ENCODE data around the gene FOXL2NB.

The FOXL2NB gene

DNA sequence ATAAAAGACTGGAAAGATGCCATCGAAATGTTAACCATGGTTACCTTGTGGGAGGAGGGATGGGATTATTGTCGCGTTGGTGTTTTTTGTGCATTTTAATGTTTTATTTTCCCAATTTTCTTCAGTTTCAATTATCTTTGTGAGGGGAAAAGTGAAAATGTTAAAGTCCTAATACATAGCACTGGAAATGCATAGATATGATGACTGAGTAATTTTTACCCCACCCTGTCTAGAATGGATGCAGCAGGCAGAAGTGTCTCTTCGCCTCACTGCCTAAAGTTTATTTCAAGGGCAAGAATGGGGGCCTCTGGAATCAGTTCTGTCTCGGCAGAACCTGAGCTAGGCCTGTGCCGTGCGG, 11.5 kb upstream of the FOXL2NB start:
- Histone ChIP-seq H3K4me3 (ENCODE audit: low read depth, low read length) (peak overlapping the region; percentile 68), H3K9ac (ENCODE audit: low read depth, low read length) (no peak overlapping the region), H3K27me3 (ENCODE audit: control insufficient read depth, insufficient read depth, low read length) (peaks cover 59% of the 10 kb centered on the region), H3K36me3 (ENCODE audit: control insufficient read depth, insufficient read depth, low read length) (no peaks in the 10 kb centered on the region), H3K4me1 (ENCODE audit: control insufficient read depth, insufficient read depth, low read length) (peaks cover 12% of the 10 kb centered on the region), H3K9me3 (ENCODE audit: control insufficient read depth, insufficient read depth, low read length) (no peaks in the 10 kb centered on the region)

DNA sequence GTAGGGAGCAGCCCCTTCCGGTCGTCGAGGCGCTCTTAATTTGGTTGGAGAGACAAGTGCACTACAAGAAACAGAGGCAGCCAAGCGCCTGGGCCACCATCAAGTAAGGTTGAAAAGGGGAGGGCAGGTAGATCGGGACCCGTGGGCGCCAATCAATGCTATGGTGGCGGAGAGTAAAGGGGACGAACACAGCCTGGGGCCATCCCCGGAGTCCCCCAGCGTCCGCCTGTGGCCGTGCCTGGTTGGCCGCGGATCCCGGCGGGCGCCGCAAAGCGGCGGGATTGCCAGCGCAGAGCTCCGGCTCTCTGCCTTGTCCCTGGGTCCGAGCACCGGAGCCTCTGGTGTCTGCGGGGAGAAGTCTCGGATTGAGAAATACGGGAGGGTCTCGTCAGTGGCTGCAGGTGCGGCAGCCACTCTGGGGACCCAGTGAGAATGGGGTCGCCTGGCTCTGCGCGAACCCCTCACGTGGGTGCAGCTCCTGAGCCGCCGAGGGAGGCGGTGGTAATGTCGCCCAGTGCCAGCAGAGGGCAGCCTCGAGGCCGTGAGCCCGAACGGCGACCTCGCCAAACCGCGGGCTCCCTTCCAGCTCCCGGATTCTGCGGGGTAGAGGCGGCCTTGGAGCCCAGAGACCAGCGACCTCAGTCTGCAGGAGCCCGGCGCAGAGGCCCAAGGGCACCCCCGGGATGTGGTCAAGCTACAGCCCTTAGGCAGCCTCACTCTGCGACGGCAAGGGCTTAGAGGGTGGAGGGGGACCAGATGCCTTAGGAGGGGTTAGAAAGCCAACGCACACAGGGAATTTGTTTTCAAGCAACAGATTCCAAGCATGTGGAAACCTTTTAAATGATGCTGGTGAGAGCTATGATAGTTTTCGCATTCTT, 10.9 kb upstream of the FOXL2NB start:
- Histone ChIP-seq H3K4me1 (ENCODE audit: control insufficient read depth, insufficient read depth, low read length) (peaks cover 12% of the 10 kb centered on the region), H3K9ac (ENCODE audit: low read depth, low read length) (peak overlapping the region; percentile 24), H3K36me3 (ENCODE audit: control insufficient read depth, insufficient read depth, low read length) (no peaks in the 10 kb centered on the region), H3K4me3 (ENCODE audit: low read depth, low read length) (peak overlapping the region; percentile 68), H3K27me3 (ENCODE audit: control insufficient read depth, insufficient read depth, low read length) (peaks cover 66% of the 10 kb centered on the region), H3K9me3 (ENCODE audit: control insufficient read depth, insufficient read depth, low read length) (no peaks in the 10 kb centered on the region)

DNA sequence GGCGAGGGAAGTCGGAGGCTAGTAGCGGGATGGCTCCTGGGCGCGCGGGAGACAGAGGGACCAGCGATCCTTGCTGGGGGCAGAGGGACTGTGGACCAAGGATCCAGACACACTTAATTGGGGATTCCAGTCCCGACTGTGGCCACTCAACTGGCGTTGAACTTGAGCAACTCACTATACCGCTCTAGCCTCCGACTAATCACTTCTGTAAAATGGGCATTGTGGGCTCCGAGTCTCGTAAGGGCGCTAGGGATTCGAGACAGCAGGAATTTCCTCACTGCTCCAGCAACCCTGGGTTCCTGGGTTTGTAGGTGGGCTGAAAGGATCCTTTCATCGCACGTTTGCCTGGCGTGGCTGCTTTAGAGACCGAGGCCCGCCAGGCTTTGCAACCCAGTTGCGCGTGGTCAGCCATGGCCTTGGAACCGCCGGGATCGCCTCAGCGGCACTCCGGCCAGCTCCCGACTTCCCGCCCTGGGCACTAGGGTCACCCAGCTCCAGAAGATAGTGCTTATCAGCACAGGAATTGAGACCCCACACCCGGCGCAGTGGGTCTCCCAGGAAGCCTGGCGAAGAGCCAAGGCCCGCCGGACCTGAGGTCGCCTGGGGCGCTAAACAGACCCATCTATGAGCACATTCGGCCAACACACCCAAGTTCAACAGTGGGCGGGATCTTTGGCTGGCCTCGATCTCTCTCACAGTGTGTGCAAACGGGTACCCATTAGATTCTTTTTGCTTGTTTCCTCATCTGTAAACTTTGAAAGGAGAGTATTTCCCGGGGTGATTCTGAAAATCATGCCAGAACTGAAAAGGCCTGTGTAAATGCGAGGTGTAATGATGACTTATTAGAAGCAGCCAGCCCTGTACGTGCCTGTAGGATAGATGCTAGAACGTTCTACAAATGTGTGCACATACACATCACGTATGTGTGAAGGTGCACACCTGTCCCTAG, 10.0 kb upstream of the FOXL2NB start:
- H3K36me3 ChIP-seq (ENCODE audit: control insufficient read depth, insufficient read depth, low read length), result no peaks in the 10 kb centered on the region
- H3K4me1 ChIP-seq (ENCODE audit: control insufficient read depth, insufficient read depth, low read length), result peaks cover 12% of the 10 kb centered on the region
- no peak overlapping the region for H3K9ac ChIP-seq (ENCODE audit: low read depth, low read length)
- peak overlapping the region; percentile 68 for H3K4me3 ChIP-seq (ENCODE audit: low read depth, low read length)
- H3K27me3 ChIP-seq (ENCODE audit: control insufficient read depth, insufficient read depth, low read length), result peaks cover 75% of the 10 kb centered on the region
- H3K9me3 ChIP-seq (ENCODE audit: control insufficient read depth, insufficient read depth, low read length), result no peaks in the 10 kb centered on the region

DNA sequence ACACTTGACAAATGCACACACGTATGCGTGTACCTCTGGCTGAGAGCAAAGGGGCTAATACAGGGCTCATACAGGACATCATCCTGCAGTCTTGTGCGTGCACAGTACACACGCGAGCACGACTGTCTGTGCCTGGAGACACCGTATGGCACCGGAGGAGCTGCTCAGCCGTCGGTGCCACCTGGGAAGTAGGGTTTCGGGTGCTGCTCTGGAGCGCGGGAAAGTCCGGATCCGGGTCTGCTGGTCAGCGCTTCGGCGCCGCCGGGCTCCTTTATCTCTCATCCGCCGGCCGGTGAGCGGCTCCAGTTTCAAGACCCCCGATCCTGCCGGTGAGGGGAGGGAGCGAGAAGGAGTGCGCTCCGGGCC, 9.3 kb upstream of the FOXL2NB start:
- Histone ChIP-seq H3K4me1 (ENCODE audit: control insufficient read depth, insufficient read depth, low read length) (peaks cover 12% of the 10 kb centered on the region), H3K4me3 (ENCODE audit: low read depth, low read length) (peak overlapping the region; percentile 68), H3K9me3 (ENCODE audit: control insufficient read depth, insufficient read depth, low read length) (no peaks in the 10 kb centered on the region), H3K36me3 (ENCODE audit: control insufficient read depth, insufficient read depth, low read length) (no peaks in the 10 kb centered on the region), H3K9ac (ENCODE audit: low read depth, low read length) (no peak overlapping the region), H3K27me3 (ENCODE audit: control insufficient read depth, insufficient read depth, low read length) (peaks cover 81% of the 10 kb centered on the region)

DNA sequence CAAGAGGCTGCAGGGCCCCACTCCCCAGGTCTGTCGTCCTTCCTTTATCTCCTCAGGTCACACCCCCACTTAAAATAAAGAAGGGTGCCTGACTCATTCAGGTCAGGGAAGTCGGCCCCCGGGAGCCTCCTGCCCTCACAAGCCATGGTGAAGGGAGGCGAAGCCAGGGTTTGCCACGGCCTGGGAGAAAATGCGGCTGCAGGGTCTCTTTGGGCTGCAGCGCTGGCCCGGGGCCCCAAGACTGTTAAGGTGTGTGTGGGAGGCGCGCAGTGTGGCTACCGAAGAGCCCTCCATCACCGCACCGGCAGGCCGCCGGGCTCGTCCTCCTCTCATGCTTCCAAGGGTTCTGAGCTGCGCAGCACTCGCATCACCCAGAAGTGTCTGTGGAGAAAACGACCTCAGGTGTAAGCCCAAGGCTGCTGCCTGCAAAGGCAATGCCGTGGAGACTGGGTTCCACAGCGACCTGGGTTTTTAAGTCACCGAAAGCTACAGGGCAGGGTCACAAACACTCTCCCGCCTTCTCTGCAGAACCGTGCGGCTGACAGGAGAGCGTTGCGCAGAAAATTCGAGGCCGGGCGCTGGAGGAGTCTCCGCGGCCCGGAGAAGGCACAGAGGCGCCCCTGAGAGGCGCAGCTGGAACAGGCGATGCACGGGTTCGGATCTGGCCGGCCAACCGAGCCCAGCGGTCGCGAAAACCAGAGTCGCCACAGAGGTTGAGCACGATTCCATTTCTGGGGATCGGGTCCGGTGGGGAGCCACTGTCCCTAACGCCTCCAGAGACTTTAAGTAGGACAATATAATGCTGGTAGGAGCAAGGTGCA, 8.8 kb upstream of the FOXL2NB start:
- peaks cover 87% of the 10 kb centered on the region for H3K27me3 ChIP-seq (ENCODE audit: control insufficient read depth, insufficient read depth, low read length)
- peaks cover 8% of the 10 kb centered on the region for H3K4me1 ChIP-seq (ENCODE audit: control insufficient read depth, insufficient read depth, low read length)
- peak overlapping the region; percentile 68 for H3K4me3 ChIP-seq (ENCODE audit: low read depth, low read length)
- H3K36me3 ChIP-seq (ENCODE audit: control insufficient read depth, insufficient read depth, low read length), result no peaks in the 10 kb centered on the region
- no peaks in the 10 kb centered on the region for H3K9me3 ChIP-seq (ENCODE audit: control insufficient read depth, insufficient read depth, low read length)
- no peak overlapping the region for H3K9ac ChIP-seq (ENCODE audit: low read depth, low read length)

DNA sequence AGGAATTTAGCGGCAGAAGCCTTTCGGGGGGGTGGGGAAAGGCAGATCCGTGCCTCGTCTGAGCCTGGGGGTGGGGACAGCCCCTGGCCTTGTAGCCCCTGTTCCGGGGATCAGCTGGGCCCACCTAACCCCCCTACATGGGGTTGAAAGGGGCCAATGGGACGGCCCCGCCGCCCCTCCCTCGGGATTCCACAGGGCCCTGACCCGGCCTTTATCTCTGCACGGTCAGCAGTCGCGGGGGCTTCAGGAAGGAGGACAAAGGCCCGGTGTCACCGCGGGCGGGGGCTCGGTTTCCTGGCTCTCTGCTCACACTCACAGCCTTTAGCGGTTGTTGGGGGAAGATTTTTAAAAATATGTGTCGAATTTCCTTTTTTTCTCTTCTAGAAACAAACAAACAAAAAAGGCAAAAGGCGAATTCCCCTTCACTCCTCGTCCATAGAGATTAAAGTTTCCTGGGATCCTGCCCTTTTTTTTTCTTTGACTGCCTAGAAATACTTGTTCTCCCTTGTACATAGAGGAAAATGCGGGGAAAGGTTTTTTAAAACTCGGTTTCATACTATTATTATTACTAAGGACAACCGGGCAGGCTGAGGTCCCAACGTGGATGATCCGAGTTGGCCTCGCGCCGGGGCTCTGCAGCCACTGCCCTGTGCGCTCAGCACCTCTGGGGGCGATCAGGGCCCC, 8.0 kb upstream of the FOXL2NB start:
- H3K36me3 ChIP-seq (ENCODE audit: control insufficient read depth, insufficient read depth, low read length), result no peaks in the 10 kb centered on the region
- no peaks in the 10 kb centered on the region for H3K9me3 ChIP-seq (ENCODE audit: control insufficient read depth, insufficient read depth, low read length)
- H3K9ac ChIP-seq (ENCODE audit: low read depth, low read length), result no peak overlapping the region
- peaks cover 94% of the 10 kb centered on the region for H3K27me3 ChIP-seq (ENCODE audit: control insufficient read depth, insufficient read depth, low read length)
- H3K4me1 ChIP-seq (ENCODE audit: control insufficient read depth, insufficient read depth, low read length), result peaks cover 13% of the 10 kb centered on the region
- peak overlapping the region; percentile 68 for H3K4me3 ChIP-seq (ENCODE audit: low read depth, low read length)

DNA sequence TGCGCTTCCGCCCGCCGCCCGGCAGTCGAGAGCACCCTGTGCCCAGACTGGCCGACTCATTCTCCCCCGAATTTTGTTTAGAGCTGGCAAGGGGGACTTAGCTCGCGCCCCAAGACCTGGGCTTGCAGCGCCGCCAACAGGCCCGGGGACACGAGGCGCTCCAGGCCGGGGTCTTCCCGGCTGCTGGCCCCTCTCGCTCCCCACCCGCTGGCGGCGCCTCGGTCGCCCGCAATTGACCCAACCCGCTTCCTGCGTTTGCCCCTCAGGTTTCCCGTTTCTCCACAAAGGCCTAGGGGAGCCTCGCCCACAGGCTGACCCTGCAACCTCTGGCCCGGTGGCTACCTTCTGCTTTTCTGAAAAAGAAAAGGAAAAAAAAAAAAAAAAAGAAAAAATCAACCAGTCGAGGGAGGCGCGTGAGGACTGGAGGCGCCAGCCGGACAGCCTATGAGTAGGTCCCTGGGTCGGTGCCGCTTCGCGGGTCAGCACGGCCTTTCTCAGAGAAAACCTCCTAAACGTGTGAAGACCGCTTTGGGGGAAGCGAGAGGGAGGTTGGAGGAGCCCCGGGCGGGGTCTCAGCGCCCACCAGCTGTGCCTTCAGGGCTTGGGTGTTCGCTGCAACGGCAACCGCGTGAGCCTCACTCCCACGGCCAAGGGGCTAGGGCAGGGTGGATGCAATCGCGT, 7.3 kb upstream of the FOXL2NB start:
- Histone ChIP-seq H3K9ac (ENCODE audit: low read depth, low read length) (no peak overlapping the region), H3K27me3 (ENCODE audit: control insufficient read depth, insufficient read depth, low read length) (peaks cover 94% of the 10 kb centered on the region), H3K4me1 (ENCODE audit: control insufficient read depth, insufficient read depth, low read length) (peaks cover 15% of the 10 kb centered on the region), H3K4me3 (ENCODE audit: low read depth, low read length) (peak overlapping the region; percentile 68), H3K9me3 (ENCODE audit: control insufficient read depth, insufficient read depth, low read length) (no peaks in the 10 kb centered on the region), H3K36me3 (ENCODE audit: control insufficient read depth, insufficient read depth, low read length) (no peaks in the 10 kb centered on the region)

DNA sequence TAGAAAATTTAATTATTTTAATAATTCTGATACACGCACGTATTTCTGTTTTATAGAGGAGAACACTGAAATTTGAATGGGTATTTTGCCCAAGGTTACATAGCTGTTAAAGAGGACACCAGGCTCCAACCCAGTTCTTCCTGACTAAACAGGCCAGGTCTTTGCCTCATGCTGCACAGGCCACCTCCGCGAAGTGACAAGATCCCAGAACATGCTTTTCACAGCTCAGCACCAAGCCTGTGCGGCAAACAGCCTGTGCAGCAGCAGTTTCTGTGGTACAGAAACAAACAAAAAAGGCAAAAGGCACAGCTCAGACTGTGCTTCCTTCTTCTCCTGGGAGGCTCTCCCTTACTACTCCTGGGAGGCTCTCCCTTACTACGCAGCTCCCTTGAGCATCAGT, 6.6 kb upstream of the FOXL2NB start:
- Histone ChIP-seq H3K9ac (ENCODE audit: low read depth, low read length) (no peak overlapping the region), H3K9me3 (ENCODE audit: control insufficient read depth, insufficient read depth, low read length) (no peaks in the 10 kb centered on the region), H3K4me3 (ENCODE audit: low read depth, low read length) (peak overlapping the region; percentile 13), H3K27me3 (ENCODE audit: control insufficient read depth, insufficient read depth, low read length) (peaks cover 94% of the 10 kb centered on the region), H3K36me3 (ENCODE audit: control insufficient read depth, insufficient read depth, low read length) (no peaks in the 10 kb centered on the region), H3K4me1 (ENCODE audit: control insufficient read depth, insufficient read depth, low read length) (peaks cover 15% of the 10 kb centered on the region)

DNA sequence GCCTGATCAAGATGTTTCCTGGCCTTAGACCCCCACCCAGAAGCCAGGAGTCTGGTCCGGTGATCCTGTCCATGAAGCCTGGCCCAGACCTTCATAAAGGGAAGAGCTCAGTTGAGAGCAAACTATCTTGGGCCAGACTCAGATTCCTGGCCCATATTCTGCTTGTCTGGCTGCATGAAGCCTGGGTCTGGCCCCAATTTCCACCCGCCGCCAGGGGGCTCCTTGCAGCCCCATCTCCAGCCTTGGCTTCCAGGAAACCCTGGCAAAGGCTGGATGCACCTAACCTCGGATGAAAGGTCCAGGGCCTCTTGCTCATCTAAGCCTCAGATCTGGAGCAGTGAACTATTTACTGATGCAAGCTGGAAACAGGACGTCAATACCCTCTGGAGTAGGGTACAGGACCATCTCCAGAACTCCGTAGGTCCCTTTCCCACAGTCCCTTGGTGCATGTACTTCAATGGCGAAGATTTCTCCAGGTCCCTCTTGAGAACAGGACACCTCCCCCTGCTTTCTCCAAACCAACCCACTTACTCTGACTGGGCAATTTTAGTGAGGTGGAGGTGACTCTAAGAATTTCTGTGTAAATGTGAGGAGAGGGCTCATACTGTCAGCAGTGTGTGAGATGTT, 5.6 kb upstream of the FOXL2NB start:
- H3K4me3 ChIP-seq (ENCODE audit: low read depth, low read length), result no peak overlapping the region
- H3K4me1 ChIP-seq (ENCODE audit: control insufficient read depth, insufficient read depth, low read length), result peaks cover 15% of the 10 kb centered on the region
- no peaks in the 10 kb centered on the region for H3K9me3 ChIP-seq (ENCODE audit: control insufficient read depth, insufficient read depth, low read length)
- peaks cover 98% of the 10 kb centered on the region for H3K27me3 ChIP-seq (ENCODE audit: control insufficient read depth, insufficient read depth, low read length)
- H3K9ac ChIP-seq (ENCODE audit: low read depth, low read length), result no peak overlapping the region
- no peaks in the 10 kb centered on the region for H3K36me3 ChIP-seq (ENCODE audit: control insufficient read depth, insufficient read depth, low read length)

DNA sequence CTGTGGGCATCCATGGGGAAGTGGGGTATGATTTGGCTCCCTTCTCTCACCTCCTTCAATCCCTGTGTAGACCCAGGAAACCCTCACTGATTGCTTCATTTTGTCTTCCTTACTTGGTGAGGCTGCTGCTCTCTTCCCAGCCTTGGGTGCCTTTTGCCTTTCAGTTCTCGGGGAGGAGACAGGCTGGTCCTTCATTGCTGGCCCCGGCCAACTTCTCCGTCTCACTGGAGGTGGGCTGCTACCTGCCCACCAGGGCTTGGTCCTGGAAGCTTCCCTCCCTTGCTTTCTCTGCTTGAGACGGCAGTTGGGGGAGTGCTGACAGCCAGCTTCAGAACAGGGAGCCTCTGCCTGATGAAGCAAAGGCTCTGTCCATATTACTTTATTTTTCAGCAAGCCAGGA, 4.7 kb upstream of the FOXL2NB start:
- H3K36me3 ChIP-seq (ENCODE audit: control insufficient read depth, insufficient read depth, low read length), result no peaks in the 10 kb centered on the region
- H3K27me3 ChIP-seq (ENCODE audit: control insufficient read depth, insufficient read depth, low read length), result peaks cover 98% of the 10 kb centered on the region
- H3K9ac ChIP-seq (ENCODE audit: low read depth, low read length), result no peak overlapping the region
- peaks cover 11% of the 10 kb centered on the region for H3K4me1 ChIP-seq (ENCODE audit: control insufficient read depth, insufficient read depth, low read length)
- no peak overlapping the region for H3K4me3 ChIP-seq (ENCODE audit: low read depth, low read length)
- no peaks in the 10 kb centered on the region for H3K9me3 ChIP-seq (ENCODE audit: control insufficient read depth, insufficient read depth, low read length)

Measured in iPS-15b (cell line).